A204.1 (cell line): Measurements from ENCODE around the gene TMEM182.
A peak's percentile ranks its signal among the peaks of the same experiment; 100 is the strongest.

Experiments used
- FAIRE-seq: peaks from 2 replicates; lab custom pipeline; 2012; peaks lifted over from hg19 to GRCh38; lab: Jason Lieb, UNC

TMEM182 gene

GRCh38 chr2:102768253-102768652, 6.4 kb downstream of the TMEM182 start:
- FAIRE-seq = no peak

GRCh38 chr2:102768892-102769291, 7.1 kb downstream of the TMEM182 start:
- no peak for FAIRE-seq

- no peak for FAIRE-seq
Observed at GRCh38 chr2:102770506-102770905, 8.7 kb downstream of the TMEM182 start.

GRCh38 chr2:102771114-102771513, 9.3 kb downstream of the TMEM182 start:
- FAIRE-seq = no peak

- no peak for FAIRE-seq
Observed at GRCh38 chr2:102772659-102773058, 10.8 kb downstream of the TMEM182 start.

GRCh38 chr2:102773149-102773705, 11.4 kb downstream of the TMEM182 start:
- no peak for FAIRE-seq

GRCh38 chr2:102778260-102778659, 16.4 kb downstream of the TMEM182 start:
- no peak for FAIRE-seq

- FAIRE-seq = no peak
Observed at GRCh38 chr2:102780467-102780866, 18.6 kb downstream of the TMEM182 start.

GRCh38 chr2:102782187-102782586, 20.4 kb downstream of the TMEM182 start:
- FAIRE-seq = peak; percentile 11

GRCh38 chr2:102782933-102783332, 21.1 kb downstream of the TMEM182 start:
- FAIRE-seq = no peak

- FAIRE-seq = no peak
Observed at GRCh38 chr2:102783506-102784183, 21.8 kb downstream of the TMEM182 start.

- FAIRE-seq = no peak
Observed at GRCh38 chr2:102784940-102785339, 23.1 kb downstream of the TMEM182 start.

- no peak for FAIRE-seq
Observed at GRCh38 chr2:102788216-102788884, 26.5 kb downstream of the TMEM182 start.

GRCh38 chr2:102788885-102789260, 27.0 kb downstream of the TMEM182 start:
- no peak for FAIRE-seq

- no peak for FAIRE-seq
Observed at GRCh38 chr2:102789349-102790090, 27.7 kb downstream of the TMEM182 start.

- FAIRE-seq = no peak
Observed at GRCh38 chr2:102790091-102790455, 28.2 kb downstream of the TMEM182 start.

GRCh38 chr2:102792568-102793208, 30.9 kb downstream of the TMEM182 start:
- FAIRE-seq = no peak

GRCh38 chr2:102795641-102796040, 33.8 kb downstream of the TMEM182 start:
- no peak for FAIRE-seq

- no peak for FAIRE-seq
Observed at GRCh38 chr2:102796337-102796736, 34.5 kb downstream of the TMEM182 start.

GRCh38 chr2:102797486-102797885, 35.7 kb downstream of the TMEM182 start:
- FAIRE-seq = no peak

- no peak for FAIRE-seq
Observed at GRCh38 chr2:102798181-102798580, 36.4 kb downstream of the TMEM182 start.

- no peak for FAIRE-seq
Observed at GRCh38 chr2:102801098-102801718, 39.4 kb downstream of the TMEM182 start.
